ENCODE measurements around the gene CTNNA2. TPM values are rescaled to one million over a fixed set of nuclear protein-coding genes. Genes with fewer than 3 reads are reported as not detected.

CTNNA2 gene
- total RNA-seq, 4 donors from 2014 or later: 0.88 to 14.9 (median 2.3) TPM; not detected in 1

DNA sequence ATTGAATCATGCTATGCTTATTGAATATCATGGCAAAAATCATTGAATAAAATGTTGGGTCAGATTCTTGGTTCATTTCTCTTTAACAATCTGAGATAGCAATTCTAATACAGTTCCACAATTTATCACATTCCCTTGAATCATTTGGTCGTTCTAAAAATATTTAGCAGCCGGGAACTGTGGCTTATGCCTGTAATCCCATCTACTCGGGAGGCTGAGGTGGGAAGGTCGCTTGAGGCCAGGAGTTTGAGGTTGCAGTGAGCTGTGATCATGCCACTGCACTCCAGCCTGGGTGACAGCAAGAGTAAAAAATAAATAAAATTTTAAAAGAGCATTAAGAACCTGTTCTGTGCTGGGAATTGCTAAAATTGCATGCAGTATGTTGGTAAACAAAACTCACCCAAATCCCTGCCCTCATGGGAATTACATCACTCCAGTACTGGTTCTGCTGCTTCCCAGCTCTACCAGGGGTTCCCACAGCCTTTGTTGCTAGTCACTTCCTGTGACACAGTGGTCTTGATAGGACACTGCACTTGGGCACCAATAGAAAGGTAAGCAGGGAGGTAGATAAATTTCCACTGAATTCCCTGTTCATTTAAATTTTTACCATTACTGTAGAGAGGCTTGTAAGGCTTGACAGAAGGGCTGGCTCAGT is 200.4 kb downstream of the CTNNA2 start:
- Histone ChIP-seq H3K27me3 (no peaks in the 10 kb centered on the region), H3K9me3 (no peaks in the 10 kb centered on the region), H3K36me3 (no peaks in the 10 kb centered on the region), H3K4me1 (no peaks in the 10 kb centered on the region), H3K4me3 (no peak overlapping the region), H3K27ac (no peak overlapping the region)
- TF ChIP-seq POLR2A (IDR thresholded peaks at IDR 0.05): no peak
- TF ChIP-seq, protein P1, sequence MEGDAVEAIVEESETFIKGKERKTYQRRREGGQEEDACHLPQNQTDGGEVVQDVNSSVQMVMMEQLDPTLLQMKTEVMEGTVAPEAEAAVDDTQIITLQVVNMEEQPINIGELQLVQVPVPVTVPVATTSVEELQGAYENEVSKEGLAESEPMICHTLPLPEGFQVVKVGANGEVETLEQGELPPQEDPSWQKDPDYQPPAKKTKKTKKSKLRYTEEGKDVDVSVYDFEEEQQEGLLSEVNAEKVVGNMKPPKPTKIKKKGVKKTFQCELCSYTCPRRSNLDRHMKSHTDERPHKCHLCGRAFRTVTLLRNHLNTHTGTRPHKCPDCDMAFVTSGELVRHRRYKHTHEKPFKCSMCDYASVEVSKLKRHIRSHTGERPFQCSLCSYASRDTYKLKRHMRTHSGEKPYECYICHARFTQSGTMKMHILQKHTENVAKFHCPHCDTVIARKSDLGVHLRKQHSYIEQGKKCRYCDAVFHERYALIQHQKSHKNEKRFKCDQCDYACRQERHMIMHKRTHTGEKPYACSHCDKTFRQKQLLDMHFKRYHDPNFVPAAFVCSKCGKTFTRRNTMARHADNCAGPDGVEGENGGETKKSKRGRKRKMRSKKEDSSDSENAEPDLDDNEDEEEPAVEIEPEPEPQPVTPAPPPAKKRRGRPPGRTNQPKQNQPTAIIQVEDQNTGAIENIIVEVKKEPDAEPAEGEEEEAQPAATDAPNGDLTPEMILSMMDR (IDR thresholded peaks at IDR 0.05): no peak
- intact Hi-C loops (cut with DNase I; ENCODE audit: low total_unique reads): no loop called here
- no peak for DNase-seq

DNA sequence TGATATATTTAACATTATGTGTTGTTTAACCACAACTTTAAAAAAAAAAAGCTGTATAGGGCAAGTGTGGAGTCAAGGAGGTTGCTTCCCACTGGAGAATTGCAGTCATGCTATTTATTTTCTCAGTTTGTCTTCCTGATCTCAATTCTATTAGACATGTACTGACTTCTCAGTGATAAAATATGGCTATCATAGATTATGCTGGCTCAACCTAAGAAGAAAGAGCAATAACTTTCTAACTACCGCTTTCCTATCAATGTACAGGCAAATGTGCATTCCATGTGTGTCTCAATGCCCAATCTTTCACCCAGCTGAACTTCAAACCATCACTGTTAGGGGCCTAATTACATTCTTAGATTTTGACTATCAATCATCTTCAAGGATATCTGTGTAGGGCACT is 201.4 kb downstream of the CTNNA2 start:
- intact Hi-C loops (cut with DNase I; ENCODE audit: low total_unique reads): no loop called here
- Histone ChIP-seq H3K4me3 (no peak overlapping the region), H3K27me3 (no peaks in the 10 kb centered on the region), H3K4me1 (no peaks in the 10 kb centered on the region), H3K36me3 (no peaks in the 10 kb centered on the region), H3K27ac (no peak overlapping the region), H3K9me3 (no peaks in the 10 kb centered on the region)
- no peak for TF ChIP-seq POLR2A (IDR thresholded peaks at IDR 0.05)
- TF ChIP-seq, protein P1 (IDR thresholded peaks at IDR 0.05): no peak
- DNase-seq: no peak

DNA sequence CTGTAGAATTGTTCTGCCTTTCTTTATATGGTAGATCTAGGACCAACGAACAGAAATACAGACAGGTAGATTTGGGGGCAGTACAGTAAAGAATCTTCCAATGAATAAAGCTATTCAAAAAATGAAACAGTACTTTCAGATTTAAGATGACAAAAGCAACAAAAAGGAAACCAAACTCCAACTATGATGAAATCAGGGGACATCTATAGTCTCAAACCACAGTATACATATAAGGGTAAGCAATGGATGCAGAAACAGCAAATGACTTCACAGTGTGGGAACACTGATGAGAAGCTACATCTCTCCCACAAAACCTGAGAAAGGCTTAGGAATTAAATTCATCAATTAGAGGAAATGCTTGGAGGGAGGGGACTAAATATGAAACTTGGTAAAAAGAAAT is 202.5 kb downstream of the CTNNA2 start:
- no peaks in the 10 kb centered on the region for H3K9me3 ChIP-seq
- DNase-seq: no peak
- intact Hi-C loops (cut with DNase I; ENCODE audit: low total_unique reads): no loop called here
- TF ChIP-seq, protein P1 (IDR thresholded peaks at IDR 0.05): no peak
- no peak for TF ChIP-seq POLR2A (IDR thresholded peaks at IDR 0.05)
- H3K4me3 ChIP-seq: no peak overlapping the region
- H3K36me3 ChIP-seq: no peaks in the 10 kb centered on the region
- H3K27ac ChIP-seq: no peak overlapping the region
- no peaks in the 10 kb centered on the region for H3K27me3 ChIP-seq
- H3K4me1 ChIP-seq: no peaks in the 10 kb centered on the region

DNA sequence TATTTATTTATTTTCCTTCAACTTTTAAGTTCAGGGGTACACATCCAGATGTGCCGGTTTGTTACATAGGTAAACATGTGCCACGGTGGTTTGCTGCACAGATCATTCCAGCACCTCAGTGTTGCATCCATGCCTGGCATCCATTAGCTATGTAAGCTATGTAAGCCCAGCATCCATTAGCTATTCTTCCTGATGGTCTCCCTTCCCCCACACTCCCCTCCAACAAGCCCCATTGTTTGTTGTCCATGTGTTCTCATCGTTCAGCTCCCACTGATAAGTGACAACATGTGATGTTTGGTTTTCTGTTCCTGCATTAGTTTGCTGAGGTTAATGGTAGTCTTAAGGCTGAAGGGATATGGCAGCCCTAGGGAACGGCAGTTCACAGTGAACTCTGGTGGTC is 203.4 kb downstream of the CTNNA2 start:
- H3K27me3 ChIP-seq: no peaks in the 10 kb centered on the region
- intact Hi-C loops (cut with DNase I; ENCODE audit: low total_unique reads): no loop called here
- no peak overlapping the region for H3K4me3 ChIP-seq
- no peaks in the 10 kb centered on the region for H3K4me1 ChIP-seq
- no peak for DNase-seq
- H3K9me3 ChIP-seq: no peaks in the 10 kb centered on the region
- no peaks in the 10 kb centered on the region for H3K36me3 ChIP-seq
- H3K27ac ChIP-seq: no peak overlapping the region
- TF ChIP-seq POLR2A (IDR thresholded peaks at IDR 0.05): no peak
- TF ChIP-seq, protein P1 (IDR thresholded peaks at IDR 0.05): no peak

DNA sequence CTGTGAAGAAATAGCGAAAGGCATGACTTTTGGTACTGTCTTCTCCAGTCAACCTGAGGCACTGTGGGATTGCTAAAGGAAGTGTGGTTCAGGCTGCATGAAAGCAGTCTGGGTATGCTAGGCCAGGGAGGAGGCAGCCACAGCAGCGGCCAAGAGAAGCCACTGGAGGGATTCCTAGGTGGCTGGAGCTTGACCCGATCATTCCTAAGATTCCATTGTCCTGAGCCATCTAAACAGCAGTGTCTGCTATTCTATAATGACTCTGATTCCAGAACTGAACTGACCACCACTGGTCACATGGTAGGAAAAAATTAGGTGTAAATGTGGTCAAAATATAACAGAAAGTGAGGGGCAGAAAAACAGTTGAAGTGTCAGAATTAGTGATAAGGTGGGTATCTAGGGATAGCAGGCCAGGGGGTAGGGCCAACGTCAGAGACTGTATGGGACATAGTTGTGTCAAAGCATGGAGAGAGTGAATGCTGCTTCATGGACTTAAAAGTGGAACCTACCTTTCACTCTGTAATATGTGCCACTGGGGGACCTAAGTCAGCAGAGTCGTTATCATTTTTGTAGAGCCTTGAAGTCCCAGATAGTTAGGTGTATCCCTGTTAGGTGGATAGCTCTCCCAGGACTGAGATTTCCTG is 204.6 kb downstream of the CTNNA2 start:
- TF ChIP-seq, protein P1 (IDR thresholded peaks at IDR 0.05): no peak
- no peak for TF ChIP-seq POLR2A (IDR thresholded peaks at IDR 0.05)
- DNase-seq: no peak
- no peaks in the 10 kb centered on the region for H3K36me3 ChIP-seq
- intact Hi-C loops (cut with DNase I; ENCODE audit: low total_unique reads): no loop called here
- no peaks in the 10 kb centered on the region for H3K9me3 ChIP-seq
- no peak overlapping the region for H3K27ac ChIP-seq
- no peaks in the 10 kb centered on the region for H3K4me1 ChIP-seq
- H3K27me3 ChIP-seq: no peaks in the 10 kb centered on the region
- H3K4me3 ChIP-seq: no peak overlapping the region

All from uterus (tissue), 4 donors.